ENCODE measurements around the gene HECW1.

- TF ChIP-seq FOXA1 (IDR thresholded peaks at IDR 0.05) (no peak), HDGF (IDR thresholded peaks at IDR 0.05; ENCODE audit: borderline replicate concordance) (no peak), ARNT (IDR thresholded peaks at IDR 0.05) (no peak), LEF1 (IDR thresholded peaks at IDR 0.05; ENCODE audit: borderline replicate concordance) (no peak), BHLHE40 (IDR thresholded peaks at IDR 0.05; ENCODE audit: borderline replicate concordance) (no peak), SP1 (IDR thresholded peaks at IDR 0.05) (no peak)
Measured at GRCh38 chr7:43385309-43385680, 272.8 kb downstream of the HECW1 start.

Measured in HEK293T (cell line).